ENCODE measurements around the gene WNT7A. TPM values are rescaled to one million over a fixed set of nuclear protein-coding genes. Genes with fewer than 3 reads are reported as not detected.

WNT7A gene
- total and polyA plus RNA-seq, 3 donors from 2014 or later, result 1.1 to 3.3 (median 1.1) TPM

DNA sequence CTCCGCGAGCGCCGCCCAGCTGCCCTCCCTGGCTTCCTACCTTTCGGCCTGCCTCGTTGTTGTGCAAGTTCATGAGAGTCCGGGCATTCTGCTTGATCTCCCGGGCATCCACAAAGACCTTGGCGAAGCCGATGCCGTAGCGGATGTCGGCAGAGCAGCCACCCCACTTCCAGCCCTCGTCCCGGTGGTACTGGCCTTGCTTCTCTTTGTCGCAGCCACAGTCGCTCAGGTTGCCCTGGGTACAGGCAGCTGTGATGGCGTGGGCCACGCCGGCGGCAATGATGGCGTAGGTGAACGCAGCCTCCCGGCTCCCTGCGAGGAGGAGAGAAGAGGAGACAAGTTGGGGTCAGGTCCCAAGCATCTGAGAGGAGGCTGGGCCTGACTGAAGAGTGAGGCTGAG, 25.4 kb downstream of the WNT7A start:
- no peaks in the 10 kb centered on the region for H3K4me1 ChIP-seq
- no peak overlapping the region for H3K4me3 ChIP-seq
- intact Hi-C loops (cut with DNase I; ENCODE audit: low total_unique reads), result no loop called here
- no peak for DNase-seq
- no peak overlapping the region for H3K27ac ChIP-seq
- no peaks in the 10 kb centered on the region for H3K9me3 ChIP-seq
- no peaks in the 10 kb centered on the region for H3K36me3 ChIP-seq (ENCODE audit: low read depth, missing control alignments)
- 91 to 92% methylated on average over 18 to 25 of the region's 25 CpGs for WGBS, 2 donors
- no peak for TF ChIP-seq POLR2A (IDR thresholded peaks at IDR 0.05)
- TF ChIP-seq, protein P1, sequence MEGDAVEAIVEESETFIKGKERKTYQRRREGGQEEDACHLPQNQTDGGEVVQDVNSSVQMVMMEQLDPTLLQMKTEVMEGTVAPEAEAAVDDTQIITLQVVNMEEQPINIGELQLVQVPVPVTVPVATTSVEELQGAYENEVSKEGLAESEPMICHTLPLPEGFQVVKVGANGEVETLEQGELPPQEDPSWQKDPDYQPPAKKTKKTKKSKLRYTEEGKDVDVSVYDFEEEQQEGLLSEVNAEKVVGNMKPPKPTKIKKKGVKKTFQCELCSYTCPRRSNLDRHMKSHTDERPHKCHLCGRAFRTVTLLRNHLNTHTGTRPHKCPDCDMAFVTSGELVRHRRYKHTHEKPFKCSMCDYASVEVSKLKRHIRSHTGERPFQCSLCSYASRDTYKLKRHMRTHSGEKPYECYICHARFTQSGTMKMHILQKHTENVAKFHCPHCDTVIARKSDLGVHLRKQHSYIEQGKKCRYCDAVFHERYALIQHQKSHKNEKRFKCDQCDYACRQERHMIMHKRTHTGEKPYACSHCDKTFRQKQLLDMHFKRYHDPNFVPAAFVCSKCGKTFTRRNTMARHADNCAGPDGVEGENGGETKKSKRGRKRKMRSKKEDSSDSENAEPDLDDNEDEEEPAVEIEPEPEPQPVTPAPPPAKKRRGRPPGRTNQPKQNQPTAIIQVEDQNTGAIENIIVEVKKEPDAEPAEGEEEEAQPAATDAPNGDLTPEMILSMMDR (IDR thresholded peaks at IDR 0.05), result no peak
- no peaks in the 10 kb centered on the region for H3K27me3 ChIP-seq

DNA sequence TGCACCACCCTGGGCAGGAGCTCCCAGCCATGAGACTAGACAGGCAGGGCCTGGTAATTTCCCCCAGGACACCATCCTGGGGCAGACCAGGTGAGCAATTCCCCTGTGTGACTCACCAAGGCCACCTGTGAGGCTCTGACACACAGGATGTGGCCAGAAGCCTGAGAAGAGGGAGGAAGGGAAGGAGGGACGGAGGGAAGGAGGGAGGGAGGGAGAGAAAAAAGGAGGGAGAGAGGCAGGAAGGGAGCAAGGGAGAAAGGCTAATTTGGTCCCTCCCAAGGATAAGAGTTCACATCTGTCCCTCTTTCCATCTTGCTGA, 25.9 kb downstream of the WNT7A start:
- no peak overlapping the region for H3K27ac ChIP-seq
- H3K36me3 ChIP-seq (ENCODE audit: low read depth, missing control alignments), result no peaks in the 10 kb centered on the region
- no peaks in the 10 kb centered on the region for H3K27me3 ChIP-seq
- H3K4me3 ChIP-seq, result no peak overlapping the region
- intact Hi-C loops (cut with DNase I; ENCODE audit: low total_unique reads), result no loop called here
- H3K4me1 ChIP-seq, result no peaks in the 10 kb centered on the region
- WGBS, 2 donors, result 64 to 67% methylated on average over 1 of the region's 1 CpG
- no peak for DNase-seq
- H3K9me3 ChIP-seq, result no peaks in the 10 kb centered on the region
- no peak for TF ChIP-seq POLR2A (IDR thresholded peaks at IDR 0.05)
- TF ChIP-seq, protein P1 (IDR thresholded peaks at IDR 0.05), result no peak

DNA sequence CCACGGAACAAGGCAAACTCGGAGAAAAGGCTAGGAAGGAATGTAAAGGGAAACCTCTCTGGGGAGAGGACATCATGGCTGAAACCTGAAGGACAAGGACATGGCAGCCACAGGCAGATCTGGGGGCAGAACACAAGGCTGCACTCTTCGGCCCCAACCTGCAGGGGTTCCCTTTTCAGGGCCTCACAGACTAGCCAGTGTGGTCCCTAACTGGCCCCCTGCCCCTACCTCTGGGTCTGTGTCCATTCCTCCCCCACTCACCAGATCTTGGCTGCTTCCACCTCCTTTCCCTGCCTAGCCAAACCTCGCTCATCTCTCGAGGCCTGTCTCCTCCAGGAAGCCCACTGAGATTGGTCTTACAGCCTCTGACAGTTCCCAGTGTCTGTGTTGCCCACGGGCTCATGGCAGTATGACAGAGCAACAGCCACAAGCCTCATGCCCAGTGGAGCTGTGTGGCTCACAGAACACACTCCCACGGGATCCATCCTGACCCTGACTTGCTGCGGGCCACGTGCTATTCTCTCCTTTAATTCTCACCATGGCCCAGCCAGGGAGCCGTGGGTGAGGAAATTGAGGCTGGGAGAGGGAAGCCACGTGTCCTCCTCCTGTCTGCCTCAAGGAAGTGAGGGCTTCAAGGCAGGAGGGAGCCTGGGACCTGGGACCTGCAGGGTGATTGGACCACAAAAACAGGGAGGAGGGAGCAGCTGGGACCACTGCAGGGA, 26.5 kb downstream of the WNT7A start:
- TF ChIP-seq POLR2A (IDR thresholded peaks at IDR 0.05), result no peak
- TF ChIP-seq, protein P1 (IDR thresholded peaks at IDR 0.05), result no peak
- no peaks in the 10 kb centered on the region for H3K9me3 ChIP-seq
- 77 to 78% methylated on average over 10 to 11 of the region's 11 CpGs for WGBS, 2 donors
- H3K4me1 ChIP-seq, result no peaks in the 10 kb centered on the region
- H3K4me3 ChIP-seq, result no peak overlapping the region
- no peak for DNase-seq
- H3K27me3 ChIP-seq, result no peaks in the 10 kb centered on the region
- H3K27ac ChIP-seq, result no peak overlapping the region
- intact Hi-C loops (cut with DNase I; ENCODE audit: low total_unique reads), result no loop called here
- no peaks in the 10 kb centered on the region for H3K36me3 ChIP-seq (ENCODE audit: low read depth, missing control alignments)

DNA sequence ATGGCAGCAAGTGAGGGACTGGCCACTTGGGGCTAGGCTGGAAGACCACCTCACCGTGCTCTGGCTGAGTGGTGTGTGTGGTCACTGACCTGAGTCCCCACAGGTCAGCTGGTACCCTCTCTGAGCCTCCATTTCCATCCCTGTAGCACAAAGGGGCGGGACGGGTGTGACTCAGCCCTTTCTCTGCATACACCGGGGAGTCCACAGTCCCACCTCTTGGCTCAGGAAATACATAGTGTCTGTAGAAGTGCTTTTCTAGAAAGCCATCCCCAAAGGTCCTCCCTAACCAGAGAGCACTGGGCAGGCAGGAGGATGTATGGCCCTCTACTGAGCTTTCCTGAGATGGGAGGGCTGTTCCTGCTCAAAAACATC, 27.2 kb downstream of the WNT7A start:
- intact Hi-C loops (cut with DNase I; ENCODE audit: low total_unique reads), result no loop called here
- Histone ChIP-seq H3K27me3 (no peaks in the 10 kb centered on the region), H3K4me3 (no peak overlapping the region), H3K9me3 (no peaks in the 10 kb centered on the region), H3K27ac (no peak overlapping the region), H3K36me3 (ENCODE audit: low read depth, missing control alignments) (no peaks in the 10 kb centered on the region), H3K4me1 (no peaks in the 10 kb centered on the region)
- 75 to 80% methylated on average over 4 of the region's 4 CpGs for WGBS, 2 donors
- DNase-seq, result no peak
- no peak for TF ChIP-seq POLR2A (IDR thresholded peaks at IDR 0.05)
- TF ChIP-seq, protein P1 (IDR thresholded peaks at IDR 0.05), result no peak

DNA sequence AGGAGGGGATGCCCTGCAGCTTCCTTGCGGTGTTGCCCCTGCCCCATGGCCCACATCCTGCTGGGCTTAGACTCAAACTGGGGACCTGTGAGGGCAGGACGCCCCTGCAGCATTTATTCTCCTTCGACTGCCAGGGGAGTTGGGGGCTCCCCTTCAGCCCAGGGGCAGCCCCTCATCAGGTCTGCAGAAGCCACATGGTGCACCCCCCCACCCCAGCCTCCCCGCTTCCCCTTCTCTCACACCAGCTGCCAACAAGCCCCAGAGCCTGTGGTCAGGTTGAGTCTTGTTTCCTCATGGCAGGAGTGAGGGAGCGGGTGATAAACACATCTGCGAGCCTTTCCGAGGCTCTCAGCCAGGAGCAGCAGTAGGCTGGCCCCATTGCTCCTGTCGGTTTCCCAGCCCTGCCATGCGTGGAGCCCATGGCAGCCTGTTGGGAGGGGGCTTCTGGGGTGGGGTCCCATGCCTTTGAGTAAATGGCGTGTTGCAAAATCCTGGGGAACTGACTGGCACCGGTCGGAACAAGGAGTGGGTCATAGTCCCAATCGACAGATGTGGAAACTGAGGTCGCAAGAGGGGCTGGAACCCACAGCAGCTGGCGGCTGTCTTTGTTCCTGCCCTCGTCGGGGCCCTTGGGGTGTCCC, 27.8 kb downstream of the WNT7A start:
- H3K36me3 ChIP-seq (ENCODE audit: low read depth, missing control alignments), result no peaks in the 10 kb centered on the region
- H3K27me3 ChIP-seq, result no peaks in the 10 kb centered on the region
- DNase-seq, result no peak
- no peak overlapping the region for H3K27ac ChIP-seq
- H3K4me1 ChIP-seq, result no peaks in the 10 kb centered on the region
- TF ChIP-seq, protein P1 (IDR thresholded peaks at IDR 0.05), result no peak
- TF ChIP-seq POLR2A (IDR thresholded peaks at IDR 0.05), result no peak
- H3K4me3 ChIP-seq, result no peak overlapping the region
- no peaks in the 10 kb centered on the region for H3K9me3 ChIP-seq
- WGBS, 2 donors, result 84 to 88% methylated on average over 11 to 17 of the region's 17 CpGs
- intact Hi-C loops (cut with DNase I; ENCODE audit: low total_unique reads), result no loop called here
